Astrocyte (in vitro differentiated cells and primary cell): ENCODE results near the gene FABP3. TPM values are rescaled to one million over a fixed set of nuclear protein-coding genes. Genes with fewer than 3 reads are reported as not detected.

Source experiments
- DNase-seq: peaks from one replicate; pipeline ENCODE4 v3.0.0-alpha.2; 2010; ENCODE audit warnings: low read depth
- FAIRE-seq: peaks from 2 replicates; lab custom pipeline; 2011; peaks lifted over from hg19 to GRCh38; lab: Jason Lieb, UNC
- H2AFZ ChIP-seq: 2 replicates; pipeline ENCODE4 v1.6.0; 2012; ENCODE audit warnings: low read depth, low read length, inconsistent platforms
- H3K27ac ChIP-seq: 2 replicates; pipeline ENCODE4 v1.5.1; 2011; ENCODE audit warnings: low read depth, low read length, inconsistent platforms
- H3K27me3 ChIP-seq: 2 replicates; pipeline ENCODE4 v1.6.0; 2011; ENCODE audit warnings: low read length, inconsistent platforms; ENCODE audit not compliant: insufficient read depth
- H3K36me3 ChIP-seq: 2 replicates; pipeline ENCODE4 v1.5.1; 2011; ENCODE audit warnings: low read length, inconsistent platforms; ENCODE audit not compliant: insufficient read depth
- H3K4me1 ChIP-seq: 2 replicates; pipeline ENCODE4 v1.5.1; 2011; ENCODE audit warnings: low read length, inconsistent platforms; ENCODE audit not compliant: insufficient read depth
- H3K4me2 ChIP-seq: 2 replicates; pipeline ENCODE4 v1.6.0; 2012; ENCODE audit warnings: low read length, inconsistent platforms
- H3K4me3 ChIP-seq: 2 replicates; pipeline ENCODE4 v1.5.1; 2011; ENCODE audit warnings: low read depth, mild to moderate bottlenecking, low read length, inconsistent platforms; ENCODE audit not compliant: insufficient read depth
- H3K79me2 ChIP-seq: 2 replicates; pipeline ENCODE4 v1.6.0; 2012; ENCODE audit warnings: mild to moderate bottlenecking, low read length, inconsistent platforms; ENCODE audit not compliant: insufficient read depth
- H3K9ac ChIP-seq: 2 replicates; pipeline ENCODE4 v1.6.0; 2012; ENCODE audit warnings: mild to moderate bottlenecking, low read length, inconsistent platforms
- H3K9me3 ChIP-seq: 2 replicates; pipeline ENCODE4 v1.5.1; 2012; ENCODE audit warnings: low read depth, mild to moderate bottlenecking, low read length, inconsistent platforms; ENCODE audit not compliant: insufficient read depth
- H4K20me1 ChIP-seq: 2 replicates; pipeline ENCODE4 v1.6.0; 2012; ENCODE audit warnings: low read length, inconsistent platforms; ENCODE audit not compliant: insufficient read depth
- H3K27ac Mint-ChIP-seq: one replicate; pipeline ENCODE4 v1.8.0; 2021; ENCODE audit warnings: mild to moderate bottlenecking, mixed read lengths; ENCODE audit not compliant: unreplicated experiment
- H3K27me3 Mint-ChIP-seq: one replicate; pipeline ENCODE4 v1.8.0; 2021; ENCODE audit warnings: low read depth, mixed read lengths; ENCODE audit not compliant: unreplicated experiment
- H3K36me3 Mint-ChIP-seq: one replicate; pipeline ENCODE4 v1.8.0; 2021; ENCODE audit warnings: low read depth, mixed read lengths; ENCODE audit not compliant: unreplicated experiment
- H3K4me1 Mint-ChIP-seq: one replicate; pipeline ENCODE4 v1.8.0; 2021; ENCODE audit warnings: low read depth, mixed read lengths; ENCODE audit not compliant: unreplicated experiment
- H3K4me3 Mint-ChIP-seq: one replicate; pipeline ENCODE4 v1.8.0; 2021; ENCODE audit warnings: mild to moderate bottlenecking, moderate library complexity, mixed read lengths; ENCODE audit not compliant: unreplicated experiment
- H3K9me3 Mint-ChIP-seq: one replicate; pipeline ENCODE4 v1.8.0; 2021; ENCODE audit warnings: mild to moderate bottlenecking, mixed read lengths; ENCODE audit not compliant: unreplicated experiment
- EZH2 ChIP-seq: IDR thresholded peaks from 2 replicates; pipeline ENCODE4 v1.6.1; 2012; ENCODE audit warnings: mild to moderate bottlenecking, low read length, inconsistent platforms; ENCODE audit not compliant: insufficient read depth
- total RNA-seq: library from RNA; stranded (reverse); gene quantifications from 2 replicates; pipeline ENCODE4 v1.2.1, GENCODE V29; 2021
- TF ChIP-seq, protein P1 (sequence below): IDR thresholded peaks from 2 replicates; pipeline ENCODE4 v1.5.1; 2011; ENCODE audit warnings: low read depth, mild to moderate bottlenecking, inconsistent platforms, low read length, moderate library complexity; ENCODE audit not compliant: insufficient read depth

The FABP3 gene
- total RNA-seq, 1 donor from 2014 or later, result 20.4 TPM

DNA sequence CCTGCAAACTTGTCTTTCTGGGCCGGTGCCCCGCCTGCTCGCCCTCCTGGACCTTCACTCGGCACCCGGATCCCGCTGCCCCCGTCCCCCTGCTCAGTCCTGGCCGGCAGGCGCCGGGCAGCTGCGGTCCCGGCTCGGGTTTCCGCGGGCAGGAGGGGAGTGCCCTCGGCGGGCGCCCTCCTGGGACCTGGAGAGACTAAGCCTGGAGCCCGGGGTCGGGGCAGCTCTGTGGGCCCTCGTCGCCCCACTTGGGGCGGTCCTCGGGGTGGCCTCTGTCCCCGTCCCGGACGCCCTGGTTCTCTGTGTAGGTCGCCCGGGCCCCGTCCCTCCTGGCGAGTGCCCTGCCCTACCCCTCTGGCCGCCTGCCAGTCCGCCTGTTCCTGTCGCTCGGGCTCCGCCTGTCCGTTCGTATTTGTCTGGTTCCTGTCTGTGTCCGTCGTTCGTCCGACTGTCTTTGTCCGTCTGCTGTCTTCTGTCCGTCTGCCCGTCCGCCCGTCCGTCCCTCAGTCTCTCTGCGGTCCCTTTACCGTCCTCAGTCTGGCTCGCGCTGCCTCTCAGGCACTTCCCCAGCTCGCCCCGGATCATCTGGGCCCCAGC is 40.6 kb upstream of the FABP3 start:
- Mint-ChIP-seq H3K4me3 (peak overlapping the region; percentile 100), H3K27me3 (peaks cover 38% of the 10 kb centered on the region), H3K27ac (peak overlapping the region; percentile 92), H3K9me3 (no peaks in the 10 kb centered on the region), H3K4me1 (peaks cover 14% of the 10 kb centered on the region), H3K36me3 (peaks cover 5% of the 10 kb centered on the region)
- peak overlapping the region; percentile 76 for H3K4me3 ChIP-seq
- no peaks in the 10 kb centered on the region for H3K36me3 ChIP-seq
- peaks cover 6% of the 10 kb centered on the region for H3K79me2 ChIP-seq
- peaks cover 14% of the 10 kb centered on the region for H3K4me1 ChIP-seq
- no peak overlapping the region for H3K27ac ChIP-seq
- peak overlapping the region; percentile 96 for H3K4me2 ChIP-seq
- no peak for FAIRE-seq
- no peaks in the 10 kb centered on the region for H3K9me3 ChIP-seq
- peaks cover 10% of the 10 kb centered on the region for H4K20me1 ChIP-seq
- TF ChIP-seq, protein P1, sequence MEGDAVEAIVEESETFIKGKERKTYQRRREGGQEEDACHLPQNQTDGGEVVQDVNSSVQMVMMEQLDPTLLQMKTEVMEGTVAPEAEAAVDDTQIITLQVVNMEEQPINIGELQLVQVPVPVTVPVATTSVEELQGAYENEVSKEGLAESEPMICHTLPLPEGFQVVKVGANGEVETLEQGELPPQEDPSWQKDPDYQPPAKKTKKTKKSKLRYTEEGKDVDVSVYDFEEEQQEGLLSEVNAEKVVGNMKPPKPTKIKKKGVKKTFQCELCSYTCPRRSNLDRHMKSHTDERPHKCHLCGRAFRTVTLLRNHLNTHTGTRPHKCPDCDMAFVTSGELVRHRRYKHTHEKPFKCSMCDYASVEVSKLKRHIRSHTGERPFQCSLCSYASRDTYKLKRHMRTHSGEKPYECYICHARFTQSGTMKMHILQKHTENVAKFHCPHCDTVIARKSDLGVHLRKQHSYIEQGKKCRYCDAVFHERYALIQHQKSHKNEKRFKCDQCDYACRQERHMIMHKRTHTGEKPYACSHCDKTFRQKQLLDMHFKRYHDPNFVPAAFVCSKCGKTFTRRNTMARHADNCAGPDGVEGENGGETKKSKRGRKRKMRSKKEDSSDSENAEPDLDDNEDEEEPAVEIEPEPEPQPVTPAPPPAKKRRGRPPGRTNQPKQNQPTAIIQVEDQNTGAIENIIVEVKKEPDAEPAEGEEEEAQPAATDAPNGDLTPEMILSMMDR, result no peak
- TF ChIP-seq EZH2, result peak; percentile 79
- peak overlapping the region; percentile 91 for H2AFZ ChIP-seq
- no peak for DNase-seq
- peak overlapping the region; percentile 78 for H3K9ac ChIP-seq
- peaks cover 14% of the 10 kb centered on the region for H3K27me3 ChIP-seq

DNA sequence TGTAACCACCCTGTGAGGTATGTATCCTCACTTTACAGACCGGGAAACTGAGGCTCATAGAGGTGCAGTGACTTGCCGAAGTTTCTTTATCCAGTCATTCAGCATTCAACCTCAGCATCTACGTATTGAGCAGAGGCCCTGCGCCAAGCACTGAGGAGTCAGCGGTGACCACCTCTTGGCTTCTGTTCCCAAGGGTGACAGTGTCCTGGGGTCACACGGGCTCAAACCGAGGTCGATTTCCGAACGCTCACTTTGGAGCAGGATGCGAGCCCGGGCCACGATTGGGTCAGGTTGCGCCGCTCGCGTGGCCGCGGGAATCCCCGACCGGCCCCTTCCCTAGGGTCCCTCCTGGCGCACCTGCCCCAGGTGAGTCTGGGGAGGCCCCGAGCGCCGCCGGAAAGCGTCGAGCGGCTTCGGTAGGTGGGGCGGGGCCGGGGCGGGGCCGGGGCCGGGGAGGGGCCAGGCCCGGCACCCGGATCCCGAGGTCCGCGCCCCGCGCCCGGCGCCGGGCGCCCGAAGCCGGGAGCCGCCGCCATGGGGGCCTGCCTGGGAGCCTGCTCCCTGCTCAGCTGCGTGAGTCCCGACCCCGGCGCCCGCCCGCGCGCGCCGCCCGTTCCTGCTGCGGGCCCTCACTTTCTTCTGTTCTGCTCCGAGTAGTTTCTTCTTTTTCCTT is 40.0 kb upstream of the FABP3 start, which contains the start of gene SERINC2:
SERINC2 (plus strand) TSS at position 482 of the 673 bp plus-strand sequence; CDS start at position 535, 53 bp downstream.
- TF ChIP-seq, protein P1, result no peak
- no peak for TF ChIP-seq EZH2
- peaks cover 40% of the 10 kb centered on the region for H3K27me3 Mint-ChIP-seq
- H3K4me2 ChIP-seq, result peak within 1 kb of the TSS; percentile 96
- H2AFZ ChIP-seq, result peak within 1 kb of the TSS; percentile 91
- peak within 1 kb of the TSS; percentile 100 for H3K4me3 Mint-ChIP-seq
- no peak within 1 kb of the TSS for H3K27ac ChIP-seq
- peaks cover 14% of the 10 kb centered on the region for H3K27me3 ChIP-seq
- peak within 1 kb of the TSS; percentile 92 for H3K27ac Mint-ChIP-seq
- H3K4me3 ChIP-seq, result peak within 1 kb of the TSS; percentile 76
- H3K36me3 Mint-ChIP-seq, result peaks cover 5% of the 10 kb centered on the region
- FAIRE-seq (no peak), DNase-seq (no peak)
- peaks cover 10% of the 10 kb centered on the region for H4K20me1 ChIP-seq
- H3K9ac ChIP-seq, result peak within 1 kb of the TSS; percentile 78
- H3K4me1 Mint-ChIP-seq, result peaks cover 14% of the 10 kb centered on the region
- peaks cover 6% of the 10 kb centered on the region for H3K79me2 ChIP-seq
- H3K9me3 ChIP-seq, result no peaks in the 10 kb centered on the region
- H3K9me3 Mint-ChIP-seq, result no peaks in the 10 kb centered on the region
- H3K36me3 ChIP-seq, result no peaks in the 10 kb centered on the region
- peaks cover 14% of the 10 kb centered on the region for H3K4me1 ChIP-seq
